ENCODE measurements around the gene SLC44A5. TPM values are rescaled to one million over a fixed set of nuclear protein-coding genes. Genes with fewer than 3 reads are reported as not detected.

SLC44A5 gene
- total and polyA plus RNA-seq, 10 of the 15 experiments (the other 5 are each of a cell fraction or from before 2014, with no cell fraction given) = 0.04 to 1.3 TPM; not detected in 8

- TF ChIP-seq SMAD1 (IDR thresholded peaks at IDR 0.05; ENCODE audit: low read depth, partially characterized antibody) = no peak
- no peak for TF ChIP-seq ZZZ3 (IDR thresholded peaks at IDR 0.05; ENCODE audit: control insufficient read depth, insufficient read length, low read depth)
- TF ChIP-seq CREM (IDR thresholded peaks at IDR 0.05; ENCODE audit: low read depth) = no peak
- TF ChIP-seq KLF5 (IDR thresholded peaks at IDR 0.05; ENCODE audit: partially characterized antibody) = no peak
- TF ChIP-seq NKRF (conservative IDR thresholded peaks at IDR 0.05) = no peak
- no peak for TF ChIP-seq USF2 (IDR thresholded peaks at IDR 0.05; ENCODE audit: borderline replicate concordance, low read depth, low read length)
- TF ChIP-seq MEF2A (IDR thresholded peaks at IDR 0.05; ENCODE audit: insufficient read depth, low read depth, low read length) = no peak
Observed at GRCh38 chr1:75501577-75502295, 109.2 kb downstream of the SLC44A5 start (continued).

- no peaks in the 10 kb centered on the region for H3K36me3 ChIP-seq (ENCODE audit: control insufficient read depth in 2 of 2, insufficient read depth in 2 of 2, low read length in 1 of 2)
- in situ Hi-C loops (cut with MboI) (no loop called here), intact Hi-C loops (cut with micrococcal nuclease; ENCODE audit: unreplicated experiment) (no loop called here)
- SMC1A ChIA-PET (ENCODE audit: uncharacterized antibody, unreplicated experiment) = no interaction called here
- H3K4me3 ChIP-seq = no peak overlapping the region
- 31% methylated on average over 1 of the region's 1 CpG for WGBS (ENCODE audit: insufficient coverage, insufficient replicate concordance, low lambda C conversion rate, missing lambda C conversion rate)
- no peaks in the 10 kb centered on the region for H3K79me2 ChIP-seq (ENCODE audit: control insufficient read depth, insufficient read depth, low read length)
- no peak for ATAC-seq
- RAD21 ChIA-PET (ENCODE audit: unreplicated experiment) = no interaction called here
- no peak overlapping the region for H3K27ac ChIP-seq (ENCODE audit: control insufficient read depth, insufficient read depth)
- H3K9me3 ChIP-seq (replicated peaks; ENCODE audit: control insufficient read depth, insufficient read depth, low read length) = no peaks in the 10 kb centered on the region
- no peak overlapping the region for H3K9ac ChIP-seq (ENCODE audit: control insufficient read depth, insufficient read depth, low read length)
- H3K4me1 ChIP-seq (ENCODE audit: control insufficient read depth, insufficient read depth, low read length) = no peaks in the 10 kb centered on the region
- CTCF ChIA-PET = no interaction called here
- POLR2A ChIA-PET = no interaction called here
- no peaks in the 10 kb centered on the region for H4K20me1 ChIP-seq (ENCODE audit: control insufficient read depth, insufficient read depth)
- BruUV-seq (replicated peaks) = no TSS peak
- no peaks in the 10 kb centered on the region for H3K27me3 ChIP-seq (replicated peaks in 1 of 2; ENCODE audit: control insufficient read depth in 2 of 2, insufficient read depth in 2 of 2, low read length in 1 of 2)
- no peak for FAIRE-seq
- H2AFZ ChIP-seq (ENCODE audit: control insufficient read depth, low read depth, low read length) = no peak overlapping the region
- H3K4me2 ChIP-seq (ENCODE audit: control insufficient read depth, insufficient read depth) = no peak overlapping the region
- DNase-seq (ENCODE audit: low read depth, low spot score) = no peak
- no peak for TF ChIP-seq ETV6 (conservative IDR thresholded peaks at IDR 0.05 in 1 of 2, IDR thresholded peaks at IDR 0.05 in 1 of 2; ENCODE audit: borderline replicate concordance in 1 of 2, low read depth in 1 of 2)
- no peak for TF ChIP-seq ESRRA (IDR thresholded peaks at IDR 0.05; ENCODE audit: low read length)
- no peak for TF ChIP-seq CEBPB (IDR thresholded peaks at IDR 0.05; ENCODE audit: borderline replicate concordance in 1 of 2, low read depth in 2 of 2, low read length in 2 of 2)
- TF ChIP-seq YY1 (IDR thresholded peaks at IDR 0.05; ENCODE audit: low read depth, low read length) = no peak
- no peak for TF ChIP-seq ZZZ3 (IDR thresholded peaks at IDR 0.05; ENCODE audit: control insufficient read depth, insufficient read length, low read depth)
- no peak for TF ChIP-seq MYB (IDR thresholded peaks at IDR 0.05; ENCODE audit: borderline replicate concordance, low read depth, low read length)
- TF ChIP-seq NRF1 (conservative IDR thresholded peaks at IDR 0.05; ENCODE audit: low read depth, low read length) = no peak
- TF ChIP-seq RUNX3 (IDR thresholded peaks at IDR 0.05; ENCODE audit: low read length) = no peak
- TF ChIP-seq STAT3 (IDR thresholded peaks at IDR 0.05; ENCODE audit: low read depth, low read length) = no peak
- TF ChIP-seq NR2F1 (conservative IDR thresholded peaks at IDR 0.05) = no peak
- no peak for TF ChIP-seq RCOR1 (conservative IDR thresholded peaks at IDR 0.05; ENCODE audit: low read depth, low read length)
- TF ChIP-seq IRF5 (IDR thresholded peaks at IDR 0.05; ENCODE audit: borderline replicate concordance) = no peak
- no peak for TF ChIP-seq IKZF1 (conservative IDR thresholded peaks at IDR 0.05)
- no peak for TF ChIP-seq TARDBP (IDR thresholded peaks at IDR 0.05; ENCODE audit: borderline replicate concordance)
- TF ChIP-seq PAX8 (IDR thresholded peaks at IDR 0.05) = no peak
Observed at GRCh38 chr1:75492011-75492410, 118.9 kb downstream of the SLC44A5 start.

Measured in GM12878 (cell line).